ENCODE data around the gene UBE3C.

DNA sequence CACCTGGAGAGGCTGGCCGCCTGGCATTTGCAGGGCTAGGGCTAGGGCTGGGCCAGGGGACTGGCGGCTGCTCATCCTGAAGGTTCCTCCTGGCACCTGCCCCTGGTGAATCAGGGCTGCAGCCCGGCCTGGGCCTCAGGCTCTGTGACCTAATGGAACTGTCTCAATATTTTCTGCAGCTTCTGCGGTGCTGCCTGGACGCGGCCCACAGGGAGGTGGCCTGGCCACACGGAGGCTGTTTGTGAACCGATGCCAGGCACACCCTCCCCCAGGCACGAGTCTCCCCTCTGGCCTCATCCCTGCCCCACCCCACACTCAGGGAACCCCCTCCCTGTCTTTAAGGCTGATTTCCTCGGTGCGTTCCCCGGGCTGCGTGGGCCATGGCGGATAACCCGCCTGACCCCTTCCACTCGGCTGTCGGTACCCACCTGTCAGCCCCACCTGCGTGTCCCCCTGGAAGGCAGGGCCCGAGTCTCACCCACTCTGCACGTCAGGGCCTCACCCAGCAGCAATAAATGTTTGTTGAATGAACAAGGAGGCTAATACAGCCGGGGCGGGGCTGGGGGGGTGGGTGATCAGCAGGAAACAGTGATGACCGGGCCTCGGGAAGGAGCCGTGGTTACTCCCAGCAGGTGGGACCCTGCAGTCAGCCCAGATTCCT is 143.5 kb downstream of the UBE3C start:
- TF ChIP-seq EZH2 (IDR thresholded peaks at IDR 0.05; ENCODE audit: borderline replicate concordance, low read depth, low read length, severe bottlenecking) = no peak
- TF ChIP-seq POLR2AphosphoS5 (IDR thresholded peaks at IDR 0.05; ENCODE audit: insufficient read depth, low read depth, low read length) = no peak
- TF ChIP-seq, protein P1, sequence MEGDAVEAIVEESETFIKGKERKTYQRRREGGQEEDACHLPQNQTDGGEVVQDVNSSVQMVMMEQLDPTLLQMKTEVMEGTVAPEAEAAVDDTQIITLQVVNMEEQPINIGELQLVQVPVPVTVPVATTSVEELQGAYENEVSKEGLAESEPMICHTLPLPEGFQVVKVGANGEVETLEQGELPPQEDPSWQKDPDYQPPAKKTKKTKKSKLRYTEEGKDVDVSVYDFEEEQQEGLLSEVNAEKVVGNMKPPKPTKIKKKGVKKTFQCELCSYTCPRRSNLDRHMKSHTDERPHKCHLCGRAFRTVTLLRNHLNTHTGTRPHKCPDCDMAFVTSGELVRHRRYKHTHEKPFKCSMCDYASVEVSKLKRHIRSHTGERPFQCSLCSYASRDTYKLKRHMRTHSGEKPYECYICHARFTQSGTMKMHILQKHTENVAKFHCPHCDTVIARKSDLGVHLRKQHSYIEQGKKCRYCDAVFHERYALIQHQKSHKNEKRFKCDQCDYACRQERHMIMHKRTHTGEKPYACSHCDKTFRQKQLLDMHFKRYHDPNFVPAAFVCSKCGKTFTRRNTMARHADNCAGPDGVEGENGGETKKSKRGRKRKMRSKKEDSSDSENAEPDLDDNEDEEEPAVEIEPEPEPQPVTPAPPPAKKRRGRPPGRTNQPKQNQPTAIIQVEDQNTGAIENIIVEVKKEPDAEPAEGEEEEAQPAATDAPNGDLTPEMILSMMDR (IDR thresholded peaks at IDR 0.05; ENCODE audit: extremely low read depth in 1 of 2, insufficient read depth in 1 of 2, low read depth in 1 of 2, low read length in 2 of 2) = no peak
- no peak for TF ChIP-seq JUN (IDR thresholded peaks at IDR 0.05; ENCODE audit: borderline replicate concordance, insufficient read depth, insufficient read length, low read depth)
- no peak for TF ChIP-seq MYC (IDR thresholded peaks at IDR 0.05; ENCODE audit: low read depth, low read length)
- TF ChIP-seq, protein P2, sequence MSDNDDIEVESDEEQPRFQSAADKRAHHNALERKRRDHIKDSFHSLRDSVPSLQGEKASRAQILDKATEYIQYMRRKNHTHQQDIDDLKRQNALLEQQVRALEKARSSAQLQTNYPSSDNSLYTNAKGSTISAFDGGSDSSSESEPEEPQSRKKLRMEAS (IDR thresholded peaks at IDR 0.05; ENCODE audit: insufficient read depth, insufficient read length) = no peak
- TF ChIP-seq POLR2A (IDR thresholded peaks at IDR 0.05; ENCODE audit: low read depth, low read length) = no peak
- TF ChIP-seq GATA2 (IDR thresholded peaks at IDR 0.05; ENCODE audit: insufficient read depth, insufficient read length, low read depth, low read length) = no peak

Data from endothelial cell of umbilical vein (primary cell).